A549 (cell line): ENCODE measurements around the gene PYROXD2. TPM values are rescaled to one million over a fixed set of nuclear protein-coding genes. Genes with fewer than 3 reads are reported as not detected.

ENCODE experiments used
- ATAC-seq, 2 experiments: fragments of 200-7000 bp in 1 of 2; fragments of >200 bp in 1 of 2; cut with Nextera tagmentation in 1 of 2; cut with Tn5 transposase in 1 of 2; 3 replicates each; pipeline versions ENCODE4 v1.8.0 to v1.9.1; 2018 to 2020; ENCODE audit warnings: mild to moderate bottlenecking in 1 of 2, moderate library complexity in 1 of 2
- CTCF ChIA-PET: fragments of 300-600 bp; sonication (Branson Sonifier 250); formaldehyde crosslinking; extraction: SDS; loops from one replicate; lab custom pipeline; 2021; ENCODE audit warnings: antibody characterized with exemption, inconsistent platforms; lab: Yijun Ruan, JAX
- POLR2A ChIA-PET: fragments of 350-600 bp; formaldehyde crosslinking; extraction: SDS; loops from one replicate; lab custom pipeline; 2021; ENCODE audit warnings: antibody characterized with exemption, inconsistent platforms; lab: Yijun Ruan, JAX
- DNase-seq, 2 experiments: peaks; one replicate each; pipeline versions ENCODE4 v3.0.0 to v3.0.0-alpha.2; 2011 to 2016; ENCODE audit warnings: low read depth in 1 of 2, low spot score in 1 of 2
- FAIRE-seq: peaks from 2 replicates; lab custom pipeline; 2011; peaks lifted over from hg19 to GRCh38; lab: Jason Lieb, UNC
- H3K27ac ChIP-seq, 2 experiments: fragments of >200 bp; sonication (Bioruptor Twin); formaldehyde crosslinking; 3 replicates each; pipeline ENCODE4 v1.5.1; 2016 to 2017
- H3K4me1 ChIP-seq: fragments of >200 bp; sonication (Bioruptor Twin); formaldehyde crosslinking; 3 replicates; pipeline ENCODE4 v1.6.1; 2016
- H3K4me2 ChIP-seq: fragments of >200 bp; sonication (Bioruptor Twin); formaldehyde crosslinking; 3 replicates; pipeline ENCODE4 v1.6.1; 2016
- H3K4me3 ChIP-seq: fragments of >200 bp; sonication (Bioruptor Twin); formaldehyde crosslinking; 3 replicates; pipeline ENCODE4 v1.5.1; 2016
- H3K9me3 ChIP-seq: fragments of >200 bp; sonication (Bioruptor Twin); formaldehyde crosslinking; 3 replicates; pipeline ENCODE4 v1.6.1; 2016
- CBX8 ChIP-seq: fragments of 200-600 bp; sonication (generic); IDR thresholded peaks from 2 replicates; pipeline ENCODE4 v1.6.1; 2016
- CEBPB ChIP-seq, 2 experiments: fragments of >200 bp in 1 of 2; sonication (Bioruptor Twin) in 1 of 2; formaldehyde crosslinking in 1 of 2; IDR thresholded peaks; 2 replicates each; pipeline ENCODE4 v1.6.1; 2012 to 2016
- CHD2 ChIP-seq: fragments of 150-350 bp; IDR thresholded peaks from 2 replicates; pipeline ENCODE4 v1.6.1; 2014; ENCODE audit warnings: low read length; ENCODE audit not compliant: partially characterized antibody
- E2F6 ChIP-seq: IDR thresholded peaks from 2 replicates; pipeline ENCODE4 v1.6.1; 2012; ENCODE audit warnings: low read depth, borderline replicate concordance
- EHF ChIP-seq: fragments of 250-450 bp; sonication (Bioruptor Pico); IDR thresholded peaks from 2 replicates; pipeline ENCODE4 v1.5.0; 2020; ENCODE audit warnings: mild to moderate bottlenecking
- EHMT2 ChIP-seq: fragments of 200-600 bp; sonication (generic); IDR thresholded peaks from 2 replicates; pipeline ENCODE4 v1.6.1; 2016; ENCODE audit warnings: antibody characterized with exemption, low read depth, mild to moderate bottlenecking, moderate library complexity
- ESRRA ChIP-seq: fragments of 150-350 bp; IDR thresholded peaks from 2 replicates; pipeline ENCODE4 v1.6.1; 2014; ENCODE audit warnings: mild to moderate bottlenecking, low read length, borderline replicate concordance
- FOSB ChIP-seq: fragments of 250-450 bp; sonication (Bioruptor Pico); IDR thresholded peaks from 2 replicates; pipeline ENCODE4 v1.5.0; 2020; ENCODE audit warnings: mild to moderate bottlenecking, moderate library complexity
- FOXS1 ChIP-seq: fragments of 250-450 bp; sonication (Bioruptor Pico); IDR thresholded peaks from 2 replicates; pipeline ENCODE4 v1.5.0; 2020; ENCODE audit warnings: mild to moderate bottlenecking, moderate library complexity
- GATA3 ChIP-seq: IDR thresholded peaks from 2 replicates; pipeline ENCODE4 v1.6.1; 2012; ENCODE audit warnings: borderline replicate concordance
- HES2 ChIP-seq: fragments of >200 bp; sonication (Bioruptor Twin); formaldehyde crosslinking; IDR thresholded peaks from 2 replicates; pipeline ENCODE4 v1.6.1; 2016
- HOXB5 ChIP-seq: fragments of 250-450 bp; sonication (Bioruptor Pico); IDR thresholded peaks from 2 replicates; pipeline ENCODE4 v1.5.0; 2020; ENCODE audit warnings: mild to moderate bottlenecking, moderate library complexity
- JUN ChIP-seq, 2 experiments: fragments of >200 bp; sonication (Bioruptor Twin); formaldehyde crosslinking; IDR thresholded peaks; 2 replicates in 1 of 2; 3 replicates in 1 of 2; pipeline ENCODE4 v1.6.1; 2016 to 2017
- MAFK ChIP-seq: fragments of 450-650 bp; IDR thresholded peaks from 2 replicates; pipeline ENCODE4 v1.6.1; 2014; ENCODE audit not compliant: partially characterized antibody
- PHF8 ChIP-seq: fragments of 200-600 bp; sonication (generic); IDR thresholded peaks from 2 replicates; pipeline ENCODE4 v1.6.1; 2016; ENCODE audit warnings: low read depth, mild to moderate bottlenecking, antibody characterized with exemption, moderate library complexity, borderline replicate concordance
- POLR2A ChIP-seq: IDR thresholded peaks from 2 replicates; pipeline ENCODE4 v1.6.1; 2012; ENCODE audit warnings: mild to moderate bottlenecking, low read length
- RAD21 ChIP-seq, 2 experiments: fragments of >200 bp in 1 of 2; sonication (Bioruptor Twin) in 1 of 2; formaldehyde crosslinking in 1 of 2; IDR thresholded peaks in 1 of 2; conservative IDR thresholded peaks in 1 of 2; 2 replicates in 1 of 2; 3 replicates in 1 of 2; pipeline ENCODE4 v1.6.1; 2012 to 2018; ENCODE audit warnings: inconsistent platforms in 1 of 2
- RARB ChIP-seq: fragments of 250-450 bp; sonication (Bioruptor Pico); IDR thresholded peaks from 2 replicates; pipeline ENCODE4 v1.8.0; 2021; ENCODE audit warnings: mild to moderate bottlenecking, moderate library complexity
- RCOR1 ChIP-seq: fragments of 150-350 bp; IDR thresholded peaks from 2 replicates; pipeline ENCODE4 v1.6.1; 2014; ENCODE audit warnings: antibody characterized with exemption, low read length, low read depth
- REST ChIP-seq: fragments of 200-600 bp; sonication (generic); IDR thresholded peaks from 2 replicates; pipeline ENCODE4 v1.6.1; 2016; ENCODE audit warnings: antibody characterized with exemption, mild to moderate bottlenecking, moderate library complexity
- RFX5 ChIP-seq: fragments of 450-650 bp; IDR thresholded peaks from 2 replicates; pipeline ENCODE4 v1.7.1; 2014; ENCODE audit warnings: antibody characterized with exemption, mild to moderate bottlenecking, moderate library complexity
- ZC3H11A ChIP-seq: fragments of 450-650 bp; IDR thresholded peaks from 2 replicates; pipeline ENCODE4 v1.6.1; 2014; ENCODE audit warnings: antibody characterized with exemption, mild to moderate bottlenecking
- ZFP36 ChIP-seq: fragments of 450-650 bp; IDR thresholded peaks from 2 replicates; pipeline ENCODE4 v1.6.1; 2014; ENCODE audit warnings: borderline replicate concordance; ENCODE audit not compliant: partially characterized antibody
- WGBS: methylation state at CpG from one replicate; pipeline ENCODE4 v1.1.6; 2017; ENCODE audit errors: missing lambda C conversion rate; 5-methylcytosine and 5-hydroxymethylcytosine counted together
- polyA plus RNA-seq, 4 experiments: library from polyadenylated mRNA; depleted of rRNA in 3 of 4; stranded (reverse); fragments of >200 nt; fragmentation: RNase III in 1 of 4; extraction: RNeasy Plus Mini Kit Qiagen cat#74134 plus additional on column Dnase treatment in 1 of 4; gene quantifications; 2 replicates in 3 of 4; 3 replicates in 1 of 4; pipeline ENCODE4 v1.2.3, GENCODE V29; 2011 to 2017

Gene PYROXD2
- polyA plus RNA-seq, 2 of the 4 experiments (the other 2 are of a cell fraction), result 4.6 to 6.3 TPM

- no peak for ATAC-seq
- DNase-seq, result no peak
- 71% methylated on average over 7 of the region's 7 CpGs for WGBS
- H3K4me3 ChIP-seq, result no peak overlapping the region
- peaks cover 6% of the 10 kb centered on the region; the same call in 1 of the 3 replicates for H3K4me1 ChIP-seq
- no peaks in the 10 kb centered on the region for H3K9me3 ChIP-seq
- ChIA-PET POLR2A (no interaction called here), CTCF (no interaction called here)
- H3K4me2 ChIP-seq, result no peak overlapping the region
- H3K27ac ChIP-seq, result no peak overlapping the region
- no peak for FAIRE-seq
- TF ChIP-seq JUN (IDR thresholded peaks at IDR 0.05) (no peak), CEBPB (IDR thresholded peaks at IDR 0.05) (no peak), MAFK (no peak), RFX5 (no peak), CBX8 (no peak), FOSB (CRISPR knock-in tag) (no peak), E2F6 (no peak), EHF (no peak), GATA3 (no peak), HOXB5 (no peak), HES2 (no peak), REST (no peak), POLR2A (no peak), ZC3H11A (no peak), ESRRA (no peak), FOXS1 (CRISPR knock-in tag) (no peak), RAD21 (conservative IDR thresholded peaks at IDR 0.05 in 1 of 2, IDR thresholded peaks at IDR 0.05 in 1 of 2) (no peak), CHD2 (no peak), ZFP36 (no peak)
These were observed 45.2 kb downstream of the PYROXD2 start for GRCh38 chr10:98369801-98370200.

GRCh38 chr10:98368644-98369043, 46.3 kb downstream of the PYROXD2 start:
- CTCF ChIA-PET, result no interaction called here
- POLR2A ChIA-PET, result no interaction called here
- WGBS, result 50% methylated on average over 2 of the region's 2 CpGs

More at GRCh38 chr10:98368644-98369043, 46.3 kb downstream of the PYROXD2 start:
- no peak overlapping the region for H3K4me3 ChIP-seq
- H3K4me2 ChIP-seq, result no peak overlapping the region
- FAIRE-seq (no peak), ATAC-seq (no peak), DNase-seq (no peak)
- no peaks in the 10 kb centered on the region for H3K9me3 ChIP-seq
- no peaks in the 10 kb centered on the region for H3K4me1 ChIP-seq
- H3K27ac ChIP-seq, result no peak overlapping the region
- no peak for TF ChIP-seq RCOR1
- TF ChIP-seq RARB, result no peak
- TF ChIP-seq CEBPB (IDR thresholded peaks at IDR 0.05), result no peak
- TF ChIP-seq PHF8, result no peak
- TF ChIP-seq E2F6, result no peak
- no peak for TF ChIP-seq EHMT2
- TF ChIP-seq, all 56 proteins: peak for 0
